ENCODE data around the gene SMIM41.

SMIM41 gene

DNA sequence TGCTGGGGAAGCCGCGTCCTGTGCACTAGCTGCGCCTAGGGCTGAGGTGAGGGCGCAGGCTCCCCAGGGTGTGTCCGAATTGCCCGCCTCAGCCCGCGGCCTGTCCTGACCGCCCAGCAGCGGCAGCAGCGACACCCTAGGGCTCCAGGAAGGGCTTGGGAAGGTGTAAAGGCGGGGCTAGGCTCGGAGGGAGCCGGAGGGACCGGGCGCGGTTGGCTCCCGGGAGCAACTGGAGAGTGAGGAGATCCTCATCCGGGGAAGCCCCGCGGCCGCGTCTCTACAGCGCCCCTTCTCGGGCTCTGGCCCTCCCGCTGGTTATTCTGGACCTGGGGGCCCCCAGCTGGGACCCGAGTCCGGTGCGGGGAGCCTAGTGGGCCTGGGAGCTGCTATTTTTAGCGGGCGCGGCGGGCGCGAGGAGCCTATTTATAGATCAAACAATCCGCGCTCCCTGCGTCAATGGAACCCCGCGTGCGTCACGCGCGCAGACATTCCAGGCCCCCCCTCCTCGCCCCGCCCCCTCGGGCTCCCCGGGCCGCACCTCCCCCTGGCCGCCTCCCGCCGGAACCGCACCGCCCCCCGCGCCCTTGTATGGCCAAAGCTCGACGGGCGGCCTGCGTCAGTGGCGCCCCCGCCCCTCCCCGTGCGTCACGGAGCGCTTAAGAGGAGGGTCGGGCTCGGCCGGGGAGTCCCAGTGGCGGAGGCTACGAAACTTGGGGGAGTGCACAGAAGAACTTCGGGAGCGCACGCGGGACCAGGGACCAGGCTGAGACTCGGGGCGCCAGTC is 28.6 kb upstream of the SMIM41 start, which contains the start of gene NR4A1:
Gene NR4A1 (plus strand): TSS at position 685 of the 784 bp plus-strand sequence. CDS start 2,887 bp downstream, outside the sequence.
- peak in 49 of 51 donors; percentile 40 to 98 (median 85) for DNase-seq

DNA sequence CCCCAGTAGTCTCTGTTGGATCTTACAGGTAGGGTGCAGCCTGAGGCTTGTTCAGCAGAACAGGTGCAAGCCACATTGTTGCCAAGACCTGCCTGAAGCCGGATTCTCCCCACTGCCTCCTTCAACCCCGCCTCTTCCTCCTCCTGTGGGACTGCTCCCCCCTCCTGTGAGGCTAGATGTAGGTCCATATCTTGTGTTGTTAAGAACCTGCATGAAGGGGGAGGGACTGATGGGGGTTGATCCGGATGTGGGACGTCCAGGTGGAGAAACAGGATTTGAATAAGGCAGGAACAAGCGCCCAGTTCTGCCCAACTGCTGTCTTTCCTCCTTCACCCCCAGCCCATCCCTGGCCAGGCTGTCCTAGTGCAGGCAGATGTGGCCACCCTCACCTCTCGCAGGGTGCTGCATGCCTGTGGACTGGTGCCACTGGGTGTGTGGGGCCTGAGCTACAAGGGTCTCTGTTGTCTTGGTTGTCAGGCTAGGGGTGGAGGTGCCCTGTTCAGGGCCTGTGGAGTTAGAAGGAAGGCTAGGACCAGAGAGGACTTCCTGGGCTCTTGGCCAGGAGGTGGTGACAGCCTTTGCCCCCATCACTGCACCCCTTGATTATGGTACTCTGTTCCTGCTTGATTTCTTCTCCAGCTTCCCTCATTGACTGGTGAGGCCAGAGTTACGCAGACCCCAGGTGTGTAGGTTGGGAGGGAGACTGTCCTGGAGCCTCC is 26.9 kb upstream of the SMIM41 start:
- peak in 1 of 51 donors; percentile 43 for DNase-seq

DNA sequence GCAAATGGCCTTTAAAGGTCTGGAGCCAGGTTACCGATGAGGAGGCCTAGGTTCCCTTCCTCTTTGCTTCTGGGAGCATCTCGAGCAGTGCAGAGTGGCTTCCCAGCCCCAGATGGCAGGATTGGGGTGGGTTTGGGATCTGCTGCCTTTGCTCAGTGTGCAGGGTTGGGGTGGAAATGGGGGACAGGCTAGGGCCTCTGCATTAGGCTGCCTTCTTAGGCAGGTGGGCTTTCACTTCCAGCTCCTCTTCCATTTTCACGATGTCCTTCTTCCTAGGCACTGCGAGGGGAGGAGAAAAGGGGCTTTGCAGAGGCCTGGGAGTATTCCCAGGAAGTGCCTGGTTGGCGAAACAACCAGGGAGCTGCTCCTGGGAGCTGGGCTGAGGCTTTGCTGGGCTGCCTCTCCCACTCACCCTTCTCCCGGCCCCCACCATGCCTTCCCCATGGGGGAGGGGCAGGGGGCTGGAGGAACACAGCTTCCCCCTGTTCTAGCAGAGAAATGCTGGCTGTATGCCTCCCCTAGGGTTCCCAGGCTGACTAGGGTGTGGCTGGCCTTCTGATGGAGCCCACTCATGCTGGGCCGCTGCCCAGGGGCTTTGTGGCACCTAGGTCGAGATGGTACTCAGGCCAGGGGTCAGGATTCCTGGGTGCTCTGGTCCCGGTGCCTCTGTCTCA is 25.8 kb upstream of the SMIM41 start:
- DNase-seq = peak in 4 of 51 donors; percentile 24 to 67 (median 38)

- DNase-seq = peak in 7 of 51 donors; percentile 34 to 67 (median 55)
Observed at GRCh38 chr12:52054231-52054832, 25.2 kb upstream of the SMIM41 start.

DNA sequence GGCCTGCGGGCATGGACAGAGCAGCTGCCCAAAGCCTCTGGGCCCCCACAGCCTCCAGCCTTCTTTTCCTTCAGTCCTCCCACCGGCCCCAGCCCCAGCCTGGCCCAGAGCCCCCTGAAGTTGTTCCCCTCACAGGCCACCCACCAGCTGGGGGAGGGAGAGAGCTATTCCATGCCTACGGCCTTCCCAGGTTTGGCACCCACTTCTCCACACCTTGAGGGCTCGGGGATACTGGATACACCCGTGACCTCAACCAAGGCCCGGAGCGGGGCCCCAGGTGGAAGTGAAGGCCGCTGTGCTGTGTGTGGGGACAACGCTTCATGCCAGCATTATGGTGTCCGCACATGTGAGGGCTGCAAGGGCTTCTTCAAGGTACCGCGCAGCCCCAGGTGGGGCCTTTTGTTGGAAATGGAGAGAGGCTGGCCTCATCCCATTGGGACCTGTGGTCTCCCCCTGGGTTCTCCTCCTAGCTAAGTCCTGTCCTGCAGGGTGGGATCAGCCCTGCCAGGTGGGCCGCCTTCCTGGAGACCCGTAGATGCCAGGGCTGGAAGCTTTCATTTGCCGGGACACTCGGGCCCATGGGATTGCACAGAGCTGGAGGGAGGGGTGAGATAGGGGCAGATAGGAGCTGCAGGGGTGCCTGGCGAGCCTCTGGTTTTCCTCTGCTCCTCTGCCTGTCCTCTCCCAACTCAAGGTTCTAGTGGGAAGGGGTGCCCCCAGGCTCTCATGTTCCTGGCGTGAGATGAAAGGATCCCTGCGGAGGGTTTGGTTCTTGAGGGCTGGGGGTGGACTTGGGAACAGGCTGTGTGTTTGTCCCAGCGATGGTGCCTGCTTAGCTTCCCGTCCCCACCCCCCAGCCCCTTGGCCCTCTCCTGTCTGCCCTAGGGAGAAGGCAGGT is 24.4 kb upstream of the SMIM41 start:
- peak in 7 of 51 donors; percentile 36 to 74 (median 49) for DNase-seq

DNA sequence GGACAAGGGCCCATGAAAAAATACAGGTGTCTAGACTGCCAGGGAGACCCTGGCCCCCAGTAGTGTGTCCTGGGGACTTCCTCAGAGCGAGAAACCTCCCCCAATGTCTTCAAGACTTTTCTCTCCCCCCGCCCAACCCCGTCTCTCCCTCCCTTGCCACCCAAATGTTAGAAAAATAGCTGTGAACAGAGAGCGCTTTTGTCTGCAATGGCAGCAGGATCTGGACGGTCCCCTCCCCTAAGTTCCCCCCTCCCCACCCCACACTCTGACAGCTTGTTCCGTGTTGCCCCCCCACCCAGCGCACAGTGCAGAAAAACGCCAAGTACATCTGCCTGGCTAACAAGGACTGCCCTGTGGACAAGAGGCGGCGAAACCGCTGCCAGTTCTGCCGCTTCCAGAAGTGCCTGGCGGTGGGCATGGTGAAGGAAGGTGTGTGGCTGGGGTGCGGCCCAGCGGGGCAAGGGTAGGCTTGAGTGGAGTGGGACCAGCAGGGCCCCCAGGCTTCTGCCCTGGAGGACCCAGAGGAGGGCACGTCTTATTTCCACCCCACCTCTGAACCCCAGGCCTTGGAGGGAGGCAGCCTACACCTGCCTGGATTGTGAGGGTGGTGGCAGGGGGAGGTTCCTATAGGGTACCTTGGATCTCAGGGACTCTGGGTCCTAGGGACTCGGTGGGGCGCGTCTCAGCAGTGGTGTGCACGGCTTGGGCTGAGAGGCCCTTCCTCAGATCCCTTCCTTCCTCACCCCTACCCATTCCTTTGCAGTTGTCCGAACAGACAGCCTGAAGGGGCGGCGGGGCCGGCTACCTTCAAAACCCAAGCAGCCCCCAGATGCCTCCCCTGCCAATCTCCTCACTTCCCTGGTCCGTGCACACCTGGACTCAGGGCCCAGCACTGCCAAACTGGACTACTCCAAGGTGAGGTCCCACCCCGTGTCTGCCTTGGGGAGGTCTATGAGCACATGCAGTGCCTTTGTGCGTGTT is 23.5 kb upstream of the SMIM41 start:
- peak in 37 of 51 donors; percentile 27 to 84 (median 52) for DNase-seq

DNA sequence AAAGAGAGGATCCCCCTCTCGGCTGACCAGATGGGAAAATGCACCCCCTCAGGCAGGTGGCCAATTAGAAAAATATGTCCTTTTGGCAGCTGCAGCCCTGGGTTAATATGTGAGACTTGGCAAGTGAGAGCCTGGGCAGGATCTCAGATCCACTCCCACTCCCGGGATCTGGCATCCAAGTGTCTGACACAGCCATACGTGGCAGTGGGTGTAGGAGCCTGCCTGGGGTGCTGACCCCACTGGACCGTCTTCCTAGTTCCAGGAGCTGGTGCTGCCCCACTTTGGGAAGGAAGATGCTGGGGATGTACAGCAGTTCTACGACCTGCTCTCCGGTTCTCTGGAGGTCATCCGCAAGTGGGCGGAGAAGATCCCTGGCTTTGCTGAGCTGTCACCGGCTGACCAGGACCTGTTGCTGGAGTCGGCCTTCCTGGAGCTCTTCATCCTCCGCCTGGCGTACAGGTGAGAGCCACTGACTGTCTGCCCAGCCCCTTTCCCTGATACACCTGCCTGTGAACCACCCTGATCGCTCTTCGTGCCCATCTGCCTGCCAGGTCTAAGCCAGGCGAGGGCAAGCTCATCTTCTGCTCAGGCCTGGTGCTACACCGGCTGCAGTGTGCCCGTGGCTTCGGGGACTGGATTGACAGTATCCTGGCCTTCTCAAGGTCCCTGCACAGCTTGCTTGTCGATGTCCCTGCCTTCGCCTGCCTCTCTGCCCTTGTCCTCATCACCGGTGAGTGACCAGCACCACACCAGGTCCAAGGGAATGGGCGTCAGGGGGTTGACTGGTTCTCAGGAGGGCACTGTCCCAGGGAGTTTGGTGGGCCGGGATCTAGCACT is 22.5 kb upstream of the SMIM41 start:
- DNase-seq = peak in 7 of 51 donors; percentile 18 to 75 (median 41)

- DNase-seq = no peak
Observed at GRCh38 chr12:52057638-52058576, 21.6 kb upstream of the SMIM41 start.

DNA sequence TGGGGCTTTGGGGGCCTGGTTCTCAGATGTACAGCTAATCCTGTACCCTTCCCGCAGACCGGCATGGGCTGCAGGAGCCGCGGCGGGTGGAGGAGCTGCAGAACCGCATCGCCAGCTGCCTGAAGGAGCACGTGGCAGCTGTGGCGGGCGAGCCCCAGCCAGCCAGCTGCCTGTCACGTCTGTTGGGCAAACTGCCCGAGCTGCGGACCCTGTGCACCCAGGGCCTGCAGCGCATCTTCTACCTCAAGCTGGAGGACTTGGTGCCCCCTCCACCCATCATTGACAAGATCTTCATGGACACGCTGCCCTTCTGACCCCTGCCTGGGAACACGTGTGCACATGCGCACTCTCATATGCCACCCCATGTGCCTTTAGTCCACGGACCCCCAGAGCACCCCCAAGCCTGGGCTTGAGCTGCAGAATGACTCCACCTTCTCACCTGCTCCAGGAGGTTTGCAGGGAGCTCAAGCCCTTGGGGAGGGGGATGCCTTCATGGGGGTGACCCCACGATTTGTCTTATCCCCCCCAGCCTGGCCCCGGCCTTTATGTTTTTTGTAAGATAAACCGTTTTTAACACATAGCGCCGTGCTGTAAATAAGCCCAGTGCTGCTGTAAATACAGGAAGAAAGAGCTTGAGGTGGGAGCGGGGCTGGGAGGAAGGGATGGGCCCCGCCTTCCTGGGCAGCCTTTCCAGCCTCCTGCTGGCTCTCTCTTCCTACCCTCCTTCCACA is 20.7 kb upstream of the SMIM41 start:
- DNase-seq = peak in 31 of 51 donors; percentile 20 to 81 (median 47)

DNA sequence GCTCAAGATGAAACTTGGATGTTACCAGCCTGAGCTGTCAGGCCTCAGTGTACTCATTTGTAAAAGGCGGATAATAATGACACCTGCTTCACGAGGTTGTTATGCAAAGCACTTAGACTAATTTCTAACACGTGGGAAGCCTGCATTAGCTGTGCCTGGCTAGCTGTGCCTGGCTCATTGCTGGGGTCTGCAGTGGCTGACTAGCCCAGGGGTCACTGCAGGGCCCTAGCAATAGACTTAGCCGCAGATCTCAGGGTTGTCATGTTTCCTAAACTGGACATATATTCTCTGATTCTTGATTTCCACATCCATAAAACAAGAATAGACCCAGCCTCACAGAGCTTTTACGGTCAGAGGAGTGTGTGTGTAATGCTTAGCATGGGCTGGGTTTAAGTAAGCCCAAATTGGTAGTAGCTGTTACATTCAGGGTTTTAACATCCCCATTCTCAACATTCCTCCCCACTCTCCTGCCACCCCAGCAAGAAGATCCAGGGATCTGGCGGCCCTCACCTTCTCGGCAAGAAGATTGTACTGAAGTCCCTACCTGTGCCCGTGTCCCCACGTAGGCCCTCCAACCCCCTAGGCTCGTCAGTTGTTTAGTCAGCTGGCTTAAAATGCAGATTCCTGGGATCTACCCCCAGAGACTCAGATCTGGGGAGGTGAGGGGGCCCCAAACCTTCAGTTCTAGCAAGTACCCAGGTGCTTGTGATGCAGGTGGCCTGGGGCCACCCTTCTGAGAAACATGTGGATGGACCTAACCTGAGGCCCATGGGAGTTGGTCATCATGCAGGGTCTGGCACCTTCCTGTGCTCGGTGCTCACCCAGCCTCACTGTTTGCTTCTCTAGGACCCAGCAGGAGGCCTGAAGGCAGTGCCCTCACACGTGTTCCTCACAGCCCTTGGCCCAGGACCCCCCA is 19.7 kb upstream of the SMIM41 start:
- DNase-seq = peak in 1 of 51 donors; percentile 41

- DNase-seq = peak in 1 of 51 donors; percentile 19
Observed at GRCh38 chr12:52060498-52061177, 18.9 kb upstream of the SMIM41 start.

GRCh38 chr12:52061470-52062166 is 17.9 kb upstream of the SMIM41 start:
- DNase-seq = peak in 49 of 51 donors; percentile 25 to 95 (median 81)

- DNase-seq = peak in 12 of 51 donors; percentile 29 to 79 (median 52)
Observed at GRCh38 chr12:52062167-52063081, 17.1 kb upstream of the SMIM41 start.
